PC-3 (cell line): ENCODE results near the gene TEC. TPM values are rescaled to one million over a fixed set of nuclear protein-coding genes. Genes with fewer than 3 reads are reported as not detected.

Experiments used
- ATAC-seq: fragments of 200-7000 bp; cut with Tn5 transposase; 2 replicates; pipeline ENCODE4 v1.9.1; 2020; ENCODE audit warnings: mild to moderate bottlenecking, moderate library complexity
- BruUV-seq: library from RNA; stranded (reverse); fragments of 400-500 nt; replicated peaks from 2 replicates; lab custom pipeline; 2021; lab: Mats Ljungman, UMichigan
- CTCF ChIA-PET: fragments of 300-600 bp; sonication (Branson Sonifier 250); formaldehyde crosslinking; loops from one replicate; lab custom pipeline; 2022; ENCODE audit warnings: antibody characterized with exemption; lab: Charles Lee
- POLR2A ChIA-PET: fragments of 300-600 bp; sonication (Branson Sonifier 250); formaldehyde crosslinking; loops from one replicate; lab custom pipeline; 2022; ENCODE audit warnings: antibody characterized with exemption; ENCODE audit not compliant: unreplicated experiment; lab: Charles Lee
- DNase-seq: peaks from one replicate; pipeline ENCODE4 v3.0.0-alpha.2; 2015
- H2AFZ ChIP-seq: fragments of 300-600 bp; sonication (generic); 2 replicates; pipeline ENCODE4 v1.6.0; 2016; ENCODE audit warnings: antibody characterized with exemption, low read length
- H3F3A ChIP-seq: fragments of 300-600 bp; sonication (generic); one replicate; pipeline ENCODE4 v1.6.0; 2017; ENCODE audit warnings: antibody characterized with exemption, low read length, control low read depth, mild to moderate bottlenecking; ENCODE audit not compliant: unreplicated experiment
- H3K27ac ChIP-seq: fragments of 300-600 bp; sonication (generic); 2 replicates; pipeline ENCODE4 v1.5.1; 2016; ENCODE audit warnings: mild to moderate bottlenecking, low read length
- H3K27me3 ChIP-seq: fragments of 300-600 bp; sonication (generic); 2 replicates; pipeline ENCODE4 v1.6.1; 2016; ENCODE audit warnings: low read length, mixed read lengths
- H3K36me3 ChIP-seq: fragments of 300-600 bp; sonication (generic); 2 replicates; pipeline ENCODE4 v1.6.1; 2016; ENCODE audit warnings: low read depth, mixed run types, low read length, mixed read lengths
- H3K4me1 ChIP-seq: fragments of 300-600 bp; sonication (generic); 2 replicates; pipeline ENCODE4 v1.5.1; 2016; ENCODE audit warnings: low read length; ENCODE audit not compliant: insufficient read depth
- H3K4me2 ChIP-seq: fragments of 300-600 bp; sonication (generic); 2 replicates; pipeline ENCODE4 v1.6.0; 2016; ENCODE audit warnings: low read length
- H3K4me3 ChIP-seq: fragments of 300-600 bp; sonication (generic); 2 replicates; pipeline ENCODE4 v1.5.1; 2016; ENCODE audit warnings: mild to moderate bottlenecking, low read length, mixed read lengths
- H3K79me2 ChIP-seq: fragments of 300-600 bp; sonication (generic); 2 replicates; pipeline ENCODE4 v1.6.1; 2017; ENCODE audit warnings: low read length, mixed read lengths
- H3K9ac ChIP-seq: fragments of 300-600 bp; sonication (generic); 2 replicates; pipeline ENCODE4 v1.6.0; 2016; ENCODE audit warnings: mild to moderate bottlenecking, low read length
- H3K9me2 ChIP-seq: fragments of 300-600 bp; sonication (generic); replicated peaks from 2 replicates; pipeline ENCODE4 v1.6.1; 2016; ENCODE audit warnings: mixed run types, low read length, mixed read lengths
- H3K9me3 ChIP-seq: fragments of 300-600 bp; sonication (generic); 2 replicates; pipeline ENCODE4 v1.6.1; 2016; ENCODE audit warnings: low read length, mixed read lengths
- H4K20me1 ChIP-seq: fragments of 300-600 bp; sonication (generic); 2 replicates; pipeline ENCODE4 v1.6.1; 2016; ENCODE audit warnings: low read length, mixed read lengths
- CTCF ChIP-seq: fragments of 300-600 bp; sonication (generic); conservative IDR thresholded peaks from 2 replicates; pipeline ENCODE4 v1.5.1; 2017; ENCODE audit warnings: antibody characterized with exemption, low read depth, mild to moderate bottlenecking, low read length
- EZH2 ChIP-seq: fragments of 300-600 bp; sonication (generic); IDR thresholded peaks from one replicate; pipeline ENCODE4 v1.6.1; 2017; ENCODE audit warnings: antibody characterized with exemption, mild to moderate bottlenecking, low read length; ENCODE audit not compliant: unreplicated experiment
- EZH2phosphoT487 ChIP-seq: fragments of 300-600 bp; sonication (generic); IDR thresholded peaks from 2 replicates; pipeline ENCODE4 v1.6.1; 2018; ENCODE audit warnings: mild to moderate bottlenecking, antibody characterized with exemption, low read length, borderline replicate concordance
- intact Hi-C: fragments of 100-400 bp; cut with micrococcal nuclease; formaldehyde crosslinking; loops from 2 replicates; pipeline ENCODE4 v1.9.0; 2023
- total RNA-seq: library from RNA; depleted of rRNA; stranded (reverse); fragments of >200 nt; gene quantifications from 2 replicates; pipeline ENCODE4 v1.2.3, GENCODE V29; 2014

The TEC gene
- total RNA-seq, 1 experiment from 2014 or later: 10.4 TPM

DNA sequence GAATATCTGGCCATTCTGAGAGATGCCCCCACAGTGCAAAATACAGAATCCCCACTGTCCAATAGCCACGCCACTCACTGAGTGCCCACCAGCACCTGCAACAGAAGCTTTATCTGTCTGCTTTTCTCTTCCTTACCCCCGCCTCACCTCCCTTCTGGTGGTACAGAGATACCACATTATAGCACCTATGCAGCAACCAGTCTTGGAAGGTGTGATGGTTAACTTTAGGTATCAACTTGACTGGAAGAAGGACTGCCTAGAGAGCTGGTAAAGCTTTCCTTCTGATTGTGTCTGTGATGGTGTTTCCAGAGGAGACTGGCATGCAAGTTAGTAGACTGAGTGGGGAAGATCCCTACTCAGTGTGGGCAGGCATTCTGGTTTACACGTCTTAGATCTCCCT is 73.8 kb downstream of the TEC start:
- H3K9ac ChIP-seq: no peak overlapping the region
- intact Hi-C loops: no loop called here
- ChIA-PET POLR2A (no interaction called here), CTCF (no interaction called here)
- no peaks in the 10 kb centered on the region for H3K9me2 ChIP-seq
- H3K4me1 ChIP-seq: no peaks in the 10 kb centered on the region
- H3K79me2 ChIP-seq: no peaks in the 10 kb centered on the region
- no peak overlapping the region for H2AFZ ChIP-seq
- H3K4me2 ChIP-seq: no peak overlapping the region
- TF ChIP-seq EZH2: no peak
- no peak for TF ChIP-seq EZH2phosphoT487
- TF ChIP-seq CTCF: no peak
- H4K20me1 ChIP-seq: no peaks in the 10 kb centered on the region
- H3K27me3 ChIP-seq: no peaks in the 10 kb centered on the region
- no peaks in the 10 kb centered on the region for H3F3A ChIP-seq
- no peaks in the 10 kb centered on the region for H3K9me3 ChIP-seq
- DNase-seq: no peak
- no peak overlapping the region for H3K27ac ChIP-seq
- H3K4me3 ChIP-seq: no peak overlapping the region
- no peak for ATAC-seq
- no peaks in the 10 kb centered on the region for H3K36me3 ChIP-seq
- no TSS peak for BruUV-seq

DNA sequence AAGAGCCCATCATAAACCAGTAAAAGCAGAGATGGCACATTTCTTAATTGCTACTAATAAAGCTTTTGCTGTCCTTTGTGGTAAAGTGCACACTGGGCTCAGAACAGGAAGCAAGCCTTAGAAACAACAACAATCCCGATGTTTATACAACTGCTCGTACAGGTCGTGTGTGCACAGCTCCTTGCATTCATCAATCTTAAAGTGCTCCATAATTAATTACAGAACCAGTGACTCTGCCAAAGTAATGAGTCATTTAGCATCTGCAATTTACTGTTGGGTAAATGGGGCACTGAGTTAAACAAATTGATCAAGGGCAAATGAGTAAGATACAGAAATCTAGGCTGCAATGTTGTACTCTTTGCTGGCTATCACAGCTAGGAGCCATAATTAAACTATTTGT is 74.3 kb downstream of the TEC start:
- H3K4me2 ChIP-seq: no peak overlapping the region
- ChIA-PET POLR2A (no interaction called here), CTCF (no interaction called here)
- no peak for TF ChIP-seq CTCF
- no peak for TF ChIP-seq EZH2phosphoT487
- TF ChIP-seq EZH2: no peak
- no peaks in the 10 kb centered on the region for H3K9me2 ChIP-seq
- DNase-seq (no peak), ATAC-seq (no peak)
- H3K4me1 ChIP-seq: no peaks in the 10 kb centered on the region
- H3K9ac ChIP-seq: no peak overlapping the region
- no peaks in the 10 kb centered on the region for H4K20me1 ChIP-seq
- no peak overlapping the region for H3K4me3 ChIP-seq
- no peaks in the 10 kb centered on the region for H3K9me3 ChIP-seq
- no peak overlapping the region for H2AFZ ChIP-seq
- H3K27me3 ChIP-seq: no peaks in the 10 kb centered on the region
- H3K27ac ChIP-seq: no peak overlapping the region
- intact Hi-C loops: no loop called here
- H3K36me3 ChIP-seq: no peaks in the 10 kb centered on the region
- H3F3A ChIP-seq: no peaks in the 10 kb centered on the region
- BruUV-seq: no TSS peak
- no peaks in the 10 kb centered on the region for H3K79me2 ChIP-seq

DNA sequence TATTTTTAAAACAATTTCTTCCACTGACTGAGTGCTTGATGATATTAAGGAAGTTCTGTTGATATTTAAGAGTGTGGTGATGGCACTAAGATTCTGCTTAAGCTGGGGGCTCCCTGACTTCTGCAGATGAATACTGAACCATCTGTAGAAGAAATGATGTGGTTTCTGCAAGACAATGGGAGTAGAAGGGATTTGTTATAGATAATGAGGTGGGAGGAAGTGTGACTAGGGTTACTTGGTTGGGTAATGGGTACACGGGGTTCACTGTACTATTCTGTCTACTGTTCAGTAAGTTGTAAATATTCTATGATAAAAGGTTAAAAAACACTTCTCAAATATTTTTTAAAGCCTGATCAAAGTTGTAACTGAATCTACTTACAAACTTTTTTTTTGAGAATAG is 74.7 kb downstream of the TEC start:
- no peak overlapping the region for H3K4me2 ChIP-seq
- no TSS peak for BruUV-seq
- ChIA-PET CTCF (no interaction called here), POLR2A (no interaction called here)
- ATAC-seq (no peak), DNase-seq (no peak)
- no peaks in the 10 kb centered on the region for H3K9me3 ChIP-seq
- no peaks in the 10 kb centered on the region for H3F3A ChIP-seq
- no peaks in the 10 kb centered on the region for H3K27me3 ChIP-seq
- no peaks in the 10 kb centered on the region for H3K79me2 ChIP-seq
- no peaks in the 10 kb centered on the region for H3K36me3 ChIP-seq
- H3K4me3 ChIP-seq: no peak overlapping the region
- no peak overlapping the region for H3K27ac ChIP-seq
- no peak overlapping the region for H2AFZ ChIP-seq
- H3K9me2 ChIP-seq: no peaks in the 10 kb centered on the region
- intact Hi-C loops: no loop called here
- no peaks in the 10 kb centered on the region for H3K4me1 ChIP-seq
- H4K20me1 ChIP-seq: no peaks in the 10 kb centered on the region
- no peak overlapping the region for H3K9ac ChIP-seq
- TF ChIP-seq CTCF: no peak
- no peak for TF ChIP-seq EZH2
- no peak for TF ChIP-seq EZH2phosphoT487
